CD4-positive, alpha-beta T cell treated with Interleukin-2 at 100 ng/mL for 4 hours (primary cell): ENCODE measurements around the gene RTN3.
"Not testable (repeated sequence)": the region's sequence is repeated elsewhere in the genome, so short reads cannot be mapped to it uniquely, and the experiment has no call there.

ENCODE experiments used
- DNase-seq: peaks from one replicate; pipeline ENCODE4 v3.0.0-alpha.2; 2020; ENCODE audit warnings: low spot score

The RTN3 gene

GRCh38 chr11:63681321-63682065 lies at the start of gene RTN3:
Gene RTN3, plus strand, starts transcription at chr11:63681500. Its CDS starts 137 bp downstream, at chr11:63681637.
- peak; percentile 99 for DNase-seq

GRCh38 chr11:63635762-63636465 lies 45.4 kb upstream of the RTN3 start:
- peak; percentile 79 for DNase-seq

GRCh38 chr11:63638436-63638835 lies 42.9 kb upstream of the RTN3 start:
- not testable (repeated sequence) for DNase-seq

- DNase-seq = peak; percentile 25
Measured at GRCh38 chr11:63639199-63639832, 42.0 kb upstream of the RTN3 start.

GRCh38 chr11:63641727-63642126 lies 39.6 kb upstream of the RTN3 start:
- DNase-seq = no peak

- no peak for DNase-seq
Measured at GRCh38 chr11:63643205-63643604, 38.1 kb upstream of the RTN3 start.

- no peak for DNase-seq
Measured at GRCh38 chr11:63652671-63653070, 28.6 kb upstream of the RTN3 start.

- DNase-seq = no peak
Measured at GRCh38 chr11:63660972-63661371, 20.3 kb upstream of the RTN3 start.

- no peak for DNase-seq
Measured at GRCh38 chr11:63663809-63664208, 17.5 kb upstream of the RTN3 start.

- DNase-seq = no peak
Measured at GRCh38 chr11:63666874-63667273, 14.4 kb upstream of the RTN3 start.

GRCh38 chr11:63667995-63668795 lies 13.1 kb upstream of the RTN3 start:
- no peak for DNase-seq

- DNase-seq = no peak
Measured at GRCh38 chr11:63670096-63670432, 11.2 kb upstream of the RTN3 start.

GRCh38 chr11:63670433-63671321 lies 10.6 kb upstream of the RTN3 start:
- DNase-seq = peak; percentile 38

- DNase-seq = peak; percentile 96
Measured at GRCh38 chr11:63671322-63672155, 9.8 kb upstream of the RTN3 start, which contains the start of gene ATL3. Gene ATL3, minus strand, starts transcription at chr11:63671376. Its CDS starts 41 bp downstream, at chr11:63671335.

- DNase-seq = no peak
Measured at GRCh38 chr11:63672156-63672463, 9.2 kb upstream of the RTN3 start.

GRCh38 chr11:63672936-63673539 lies 8.3 kb upstream of the RTN3 start:
- DNase-seq = no peak

- no peak for DNase-seq
Measured at GRCh38 chr11:63673579-63673978, 7.7 kb upstream of the RTN3 start.

GRCh38 chr11:63680834-63681320 lies 423 bp upstream of the RTN3 start:
- no peak for DNase-seq

- peak; percentile 29 for DNase-seq
Measured at GRCh38 chr11:63682066-63683021, 1.0 kb downstream of the RTN3 start.
